Peyer's patch (tissue), 4 donors: Measurements from ENCODE around the gene FNDC11. TPM values are rescaled to one million over a fixed set of nuclear protein-coding genes. Genes with fewer than 3 reads are reported as not detected.

Source experiments
- DNase-seq, 3 donors: peaks; one replicate each; pipeline ENCODE4 v3.0.0-alpha.2; 2017 to 2019
- H3K27ac ChIP-seq, 4 donors: fragments of 200-600 bp; sonication (generic); one replicate each; pipeline ENCODE4 v1.5.1; 2016 to 2019
- H3K27me3 ChIP-seq, 2 donors: fragments of 200-600 bp; sonication (generic); one replicate each; pipeline ENCODE4 v1.5.1; 2019
- H3K36me3 ChIP-seq, 3 donors: fragments of 200-600 bp; sonication (generic); one replicate each; pipeline ENCODE4 v1.5.1; 2016 to 2019
- H3K4me1 ChIP-seq, 4 donors: fragments of 200-600 bp; sonication (generic); one replicate each; pipeline ENCODE4 v1.5.1; 2016 to 2019
- H3K4me3 ChIP-seq, 4 donors: fragments of 200-600 bp; sonication (generic); 1 replicate in 3 of 4; 2 replicates in 1 of 4; pipeline ENCODE4 v1.5.1; 2016 to 2019; ENCODE audit warnings: mild to moderate bottlenecking in 1 of 4
- H3K9me3 ChIP-seq, 4 donors: fragments of 200-600 bp; sonication (generic); one replicate each; pipeline ENCODE4 v1.5.1; 2016 to 2019; ENCODE audit warnings: mild to moderate bottlenecking in 1 of 4
- POLR2A ChIP-seq, 2 donors: fragments of 450-650 bp; IDR thresholded peaks; one replicate each; pipeline ENCODE4 v1.5.1; 2017; ENCODE audit warnings: antibody characterized with exemption in 2 of 2, mild to moderate bottlenecking in 2 of 2, moderate library complexity in 2 of 2
- total RNA-seq, 4 donors: library from RNA; depleted of rRNA; stranded (reverse); fragments of >200 nt; gene quantifications; one replicate each; pipeline ENCODE4 v1.1.0, GENCODE V29; 2016
- TF ChIP-seq, protein P1 (sequence below), 6 experiments: fragments of 450-650 bp in 4 of 6; fragments of 200-600 bp in 2 of 6; sonication (generic) in 1 of 6; IDR thresholded peaks; one replicate each; pipeline ENCODE4 v1.5.1; 2017 to 2019; ENCODE audit warnings: antibody characterized with exemption in 6 of 6, mild to moderate bottlenecking in 3 of 6, moderate library complexity in 1 of 6

Gene FNDC11
- total RNA-seq, 4 donors from 2014 or later = 0.67 TPM; not detected in 3

DNA sequence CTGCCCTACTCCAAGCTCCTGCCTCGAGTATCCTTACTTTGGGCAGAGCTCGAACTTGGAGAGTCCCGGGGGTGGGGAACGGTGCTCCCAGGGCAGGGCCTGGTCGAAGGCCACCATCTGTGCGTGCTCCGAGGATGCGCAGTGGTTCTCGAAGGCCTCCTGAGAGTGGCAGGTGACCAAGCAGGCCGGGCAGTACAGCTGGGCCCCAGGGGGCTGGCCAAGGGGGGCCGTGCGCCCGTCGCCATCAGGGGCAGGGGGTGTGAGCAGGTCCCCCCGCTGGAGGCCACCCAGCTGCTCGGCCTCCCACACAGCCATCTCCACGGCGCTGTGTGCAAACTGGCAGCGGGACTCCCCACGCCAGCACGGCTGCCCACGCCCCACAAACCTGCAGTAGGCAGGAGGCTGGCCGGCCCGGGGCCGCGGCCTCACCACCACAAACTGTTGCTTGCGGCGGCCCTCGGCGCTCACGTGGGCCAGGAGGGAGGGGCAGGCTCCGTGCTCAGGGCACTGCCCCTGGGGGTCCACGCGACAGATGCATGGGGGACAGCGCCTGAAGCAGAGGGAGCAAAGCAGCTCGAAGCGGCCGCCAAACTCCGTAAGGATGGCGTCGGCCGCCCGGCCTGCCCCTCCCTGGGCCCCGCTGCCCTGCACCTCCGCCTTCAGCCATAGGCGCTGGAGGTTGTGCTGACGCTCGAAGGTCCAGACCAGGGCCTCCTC lies 18.3 kb downstream of the FNDC11 start:
- H3K27me3 ChIP-seq = no peaks in the 10 kb centered on the region
- no peak overlapping the region for H3K4me3 ChIP-seq
- DNase-seq = no peak
- TF ChIP-seq POLR2A (IDR thresholded peaks at IDR 0.05) = no peak
- TF ChIP-seq, protein P1, sequence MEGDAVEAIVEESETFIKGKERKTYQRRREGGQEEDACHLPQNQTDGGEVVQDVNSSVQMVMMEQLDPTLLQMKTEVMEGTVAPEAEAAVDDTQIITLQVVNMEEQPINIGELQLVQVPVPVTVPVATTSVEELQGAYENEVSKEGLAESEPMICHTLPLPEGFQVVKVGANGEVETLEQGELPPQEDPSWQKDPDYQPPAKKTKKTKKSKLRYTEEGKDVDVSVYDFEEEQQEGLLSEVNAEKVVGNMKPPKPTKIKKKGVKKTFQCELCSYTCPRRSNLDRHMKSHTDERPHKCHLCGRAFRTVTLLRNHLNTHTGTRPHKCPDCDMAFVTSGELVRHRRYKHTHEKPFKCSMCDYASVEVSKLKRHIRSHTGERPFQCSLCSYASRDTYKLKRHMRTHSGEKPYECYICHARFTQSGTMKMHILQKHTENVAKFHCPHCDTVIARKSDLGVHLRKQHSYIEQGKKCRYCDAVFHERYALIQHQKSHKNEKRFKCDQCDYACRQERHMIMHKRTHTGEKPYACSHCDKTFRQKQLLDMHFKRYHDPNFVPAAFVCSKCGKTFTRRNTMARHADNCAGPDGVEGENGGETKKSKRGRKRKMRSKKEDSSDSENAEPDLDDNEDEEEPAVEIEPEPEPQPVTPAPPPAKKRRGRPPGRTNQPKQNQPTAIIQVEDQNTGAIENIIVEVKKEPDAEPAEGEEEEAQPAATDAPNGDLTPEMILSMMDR (IDR thresholded peaks at IDR 0.05) = no peak
- peaks cover 0 to 8% (median 0%) of the 10 kb centered on the region in 3 donors for H3K36me3 ChIP-seq
- no peak overlapping the region for H3K27ac ChIP-seq
- peaks cover 3 to 38% (median 22%) of the 10 kb centered on the region in 4 donors for H3K4me1 ChIP-seq
- H3K9me3 ChIP-seq = no peaks in the 10 kb centered on the region

GRCh38 chr20:63572788-63573646 lies 19.1 kb downstream of the FNDC11 start:
- DNase-seq = no peak
- Histone ChIP-seq H3K9me3 (no peaks in the 10 kb centered on the region), H3K4me3 (peak overlapping the region; percentile 72 to 88 (median 80)), H3K36me3 (peaks cover 0 to 8% (median 0%) of the 10 kb centered on the region in 3 donors), H3K4me1 (peaks cover 3 to 30% (median 18%) of the 10 kb centered on the region in 4 donors), H3K27ac (peak overlapping the region; percentile 80 to 88 (median 84)), H3K27me3 (no peaks in the 10 kb centered on the region)
- TF ChIP-seq, protein P1 (IDR thresholded peaks at IDR 0.05) = no peak
- TF ChIP-seq POLR2A (IDR thresholded peaks at IDR 0.05) = no peak

- no peaks in the 10 kb centered on the region for H3K27me3 ChIP-seq
- H3K4me3 ChIP-seq = peak overlapping the region; percentile 72 to 88 (median 80)
- H3K27ac ChIP-seq = peak overlapping the region; percentile 80 to 88 (median 84)
- peaks cover 0 to 8% (median 0%) of the 10 kb centered on the region in 3 donors for H3K36me3 ChIP-seq
- peaks cover 3 to 23% (median 12%) of the 10 kb centered on the region in 4 donors for H3K4me1 ChIP-seq
- TF ChIP-seq, protein P1 (IDR thresholded peaks at IDR 0.05) = no peak
- TF ChIP-seq POLR2A (IDR thresholded peaks at IDR 0.05) = no peak
- H3K9me3 ChIP-seq = no peaks in the 10 kb centered on the region
- DNase-seq = no peak
Observed at GRCh38 chr20:63573647-63574131, 19.7 kb downstream of the FNDC11 start.

- Histone ChIP-seq H3K4me3 (peak within 1 kb of the TSS; percentile 72 to 88 (median 80)), H3K27me3 (no peaks in the 10 kb centered on the region), H3K27ac (peak within 1 kb of the TSS; percentile 80 to 88 (median 84)), H3K36me3 (peaks cover 0 to 8% (median 0%) of the 10 kb centered on the region in 3 donors), H3K4me1 (peaks cover 3 to 17% (median 9%) of the 10 kb centered on the region in 4 donors), H3K9me3 (no peaks in the 10 kb centered on the region)
- TF ChIP-seq, protein P1 (IDR thresholded peaks at IDR 0.05) = no peak
- no peak for TF ChIP-seq POLR2A (IDR thresholded peaks at IDR 0.05)
- peak; percentile 80 to 93 (median 91) for DNase-seq
Observed at GRCh38 chr20:63574156-63574828, 20.3 kb downstream of the FNDC11 start, which contains the start of gene HELZ2. Gene HELZ2 (minus strand): TSS chr20:63574239. CDS start chr20:63572385, 1,854 bp downstream.
